HEK293 (cell line): Measurements from ENCODE around the gene FOXN4.

ENCODE experiments used
- CTCF ChIA-PET: fragments of 350-600 bp; formaldehyde crosslinking; extraction: SDS; loops from one replicate; lab custom pipeline; 2021; ENCODE audit warnings: antibody characterized with exemption; lab: Yijun Ruan, JAX
- POLR2A ChIA-PET: fragments of 300-600 bp; formaldehyde crosslinking; extraction: SDS; loops from one replicate; lab custom pipeline; 2020; ENCODE audit warnings: antibody characterized with exemption, inconsistent platforms; lab: Yijun Ruan, JAX
- H3K27ac ChIP-seq: fragments of 200-500 bp; sonication (Bioruptor generic); 2 replicates; pipeline ENCODE4 v1.5.1; 2014; ENCODE audit warnings: low read depth, low read length, control low read depth, inconsistent platforms; ENCODE audit errors: extremely low read depth
- H3K36me3 ChIP-seq, 2 experiments: fragments of 200-500 bp in 1 of 2; sonication (Bioruptor generic) in 1 of 2; 1 replicate in 1 of 2; 2 replicates in 1 of 2; pipeline ENCODE4 v1.5.1; 2014 to 2017; ENCODE audit warnings: inconsistent platforms in 2 of 2, low read length in 2 of 2; ENCODE audit not compliant: control insufficient read depth in 2 of 2, insufficient read depth in 1 of 2
- H3K4me1 ChIP-seq: fragments of 200-500 bp; sonication (Bioruptor generic); 2 replicates; pipeline ENCODE4 v1.5.1; 2014; ENCODE audit warnings: mild to moderate bottlenecking, low read length, inconsistent platforms; ENCODE audit not compliant: control insufficient read depth, insufficient read depth
- H3K4me3 ChIP-seq: 2 replicates; pipeline ENCODE4 v1.5.1; 2011; ENCODE audit warnings: low read depth, mild to moderate bottlenecking, control low read depth, low read length, moderate library complexity
- H3K9me3 ChIP-seq: fragments of 200-500 bp; sonication (Bioruptor generic); 2 replicates; pipeline ENCODE4 v1.5.1; 2014; ENCODE audit warnings: low read depth, low read length, inconsistent platforms; ENCODE audit not compliant: control insufficient read depth, insufficient read depth
- KLF8 ChIP-seq: fragments of 450-650 bp; formaldehyde crosslinking; IDR thresholded peaks from 2 replicates; pipeline ENCODE4 v1.5.1; 2016; ENCODE audit warnings: missing biosample characterization, missing genetic modification characterization
- KLF9 ChIP-seq: fragments of 450-650 bp; formaldehyde crosslinking; IDR thresholded peaks from 2 replicates; pipeline ENCODE4 v1.5.1; 2016; ENCODE audit warnings: missing biosample characterization, missing genetic modification characterization, low read depth
- MZF1 ChIP-seq: fragments of 450-650 bp; formaldehyde crosslinking; IDR thresholded peaks from 2 replicates; pipeline ENCODE4 v1.5.1; 2017; ENCODE audit warnings: missing biosample characterization, missing genetic modification characterization, borderline replicate concordance
- OVOL3 ChIP-seq: fragments of 450-650 bp; formaldehyde crosslinking; IDR thresholded peaks from 2 replicates; pipeline ENCODE4 v1.5.1; 2016; ENCODE audit warnings: missing biosample characterization, missing genetic modification characterization
- TCF7L2 ChIP-seq: IDR thresholded peaks from 2 replicates; pipeline ENCODE4 v1.6.1; 2011; ENCODE audit warnings: low read depth, mild to moderate bottlenecking, inconsistent platforms, low read length, moderate library complexity, borderline replicate concordance
- TSHZ1 ChIP-seq: fragments of 450-650 bp; formaldehyde crosslinking; IDR thresholded peaks from 2 replicates; pipeline ENCODE4 v1.5.1; 2016; ENCODE audit warnings: missing biosample characterization, missing genetic modification characterization, borderline replicate concordance
- ZEB2 ChIP-seq: fragments of 450-650 bp; formaldehyde crosslinking; IDR thresholded peaks from 2 replicates; pipeline ENCODE4 v1.5.1; 2016; ENCODE audit warnings: missing biosample characterization, missing genetic modification characterization
- ZNF112 ChIP-seq: fragments of 450-650 bp; formaldehyde crosslinking; IDR thresholded peaks from 2 replicates; pipeline ENCODE4 v1.5.0; 2017; ENCODE audit warnings: missing biosample characterization, missing genetic modification characterization
- ZNF132 ChIP-seq: fragments of 450-650 bp; formaldehyde crosslinking; IDR thresholded peaks from 2 replicates; pipeline ENCODE4 v1.5.1; 2017; ENCODE audit warnings: missing biosample characterization, missing genetic modification characterization, borderline replicate concordance
- ZNF146 ChIP-seq: fragments of 450-650 bp; formaldehyde crosslinking; IDR thresholded peaks from 2 replicates; pipeline ENCODE4 v1.5.1; 2016; ENCODE audit warnings: missing biosample characterization, missing genetic modification characterization
- ZNF148 ChIP-seq: fragments of 450-650 bp; formaldehyde crosslinking; IDR thresholded peaks from 2 replicates; pipeline ENCODE4 v1.5.0; 2017; ENCODE audit warnings: missing biosample characterization, missing genetic modification characterization, borderline replicate concordance
- ZNF239 ChIP-seq: fragments of 450-650 bp; formaldehyde crosslinking; IDR thresholded peaks from 2 replicates; pipeline ENCODE4 v1.5.1; 2016; ENCODE audit warnings: missing biosample characterization, missing genetic modification characterization
- ZNF366 ChIP-seq: fragments of 450-650 bp; formaldehyde crosslinking; conservative IDR thresholded peaks from 2 replicates; pipeline ENCODE4 v1.5.1; 2016; ENCODE audit warnings: missing biosample characterization, missing genetic modification characterization
- ZNF580 ChIP-seq: fragments of 450-650 bp; formaldehyde crosslinking; IDR thresholded peaks from 2 replicates; pipeline ENCODE4 v1.5.1; 2016; ENCODE audit warnings: missing biosample characterization, missing genetic modification characterization
- ZNF610 ChIP-seq: fragments of 450-650 bp; formaldehyde crosslinking; IDR thresholded peaks from 2 replicates; pipeline ENCODE4 v1.5.1; 2016; ENCODE audit warnings: missing biosample characterization, missing genetic modification characterization, borderline replicate concordance
- ZNF621 ChIP-seq: fragments of 450-650 bp; formaldehyde crosslinking; IDR thresholded peaks from 2 replicates; pipeline ENCODE4 v1.5.1; 2017; ENCODE audit warnings: missing biosample characterization, missing genetic modification characterization
- ZNF639 ChIP-seq: fragments of 450-650 bp; formaldehyde crosslinking; IDR thresholded peaks from 2 replicates; pipeline ENCODE4 v1.5.1; 2016; ENCODE audit warnings: missing biosample characterization, missing genetic modification characterization
- ZNF670 ChIP-seq: fragments of 450-650 bp; formaldehyde crosslinking; IDR thresholded peaks from 2 replicates; pipeline ENCODE4 v1.5.1; 2016; ENCODE audit warnings: missing biosample characterization, missing genetic modification characterization, low read depth

Gene FOXN4

GRCh38 chr12:109281452-109281851 is 27.6 kb downstream of the FOXN4 start:
- Histone ChIP-seq H3K9me3 (no peaks in the 10 kb centered on the region), H3K4me1 (no peaks in the 10 kb centered on the region), H3K4me3 (no peak overlapping the region), H3K36me3 (peaks cover 0 to 6% of the 10 kb centered on the region in 2 experiments; a peak in 2 of 3 replicates), H3K27ac (no peak overlapping the region)
- TF ChIP-seq ZNF670 (tag by site-specific recombination) (no peak), TSHZ1 (no peak), ZNF639 (tag by site-specific recombination) (no peak), OVOL3 (tag by site-specific recombination) (no peak)
- ChIA-PET POLR2A (interaction anchor here (1.2 kb wide), 1 partner anchor 28 kb away, joined by 3 read pairs; the partner anchor contains the start of gene FOXN4), CTCF (no interaction called here)

- POLR2A ChIA-PET = no interaction called here
- CTCF ChIA-PET = interaction anchor here (0.6 kb wide), 2 partner anchors 10 to 19 kb away, joined by 3 to 4 read pairs; no protein-coding TSS in a partner anchor
- Histone ChIP-seq H3K27ac (no peak overlapping the region), H3K4me3 (no peak overlapping the region), H3K4me1 (no peaks in the 10 kb centered on the region), H3K9me3 (no peaks in the 10 kb centered on the region), H3K36me3 (peaks cover 0 to 2% of the 10 kb centered on the region in 2 experiments; a peak in 1 of 3 replicates)
- TF ChIP-seq ZNF621 (tag by site-specific recombination) (no peak), ZNF610 (no peak), ZNF148 (tag by site-specific recombination) (no peak), ZNF146 (tag by site-specific recombination) (no peak), KLF8 (tag by site-specific recombination) (no peak), ZNF580 (tag by site-specific recombination) (no peak), MZF1 (tag by site-specific recombination) (no peak), KLF9 (tag by site-specific recombination) (no peak), ZNF112 (tag by site-specific recombination) (no peak), ZNF239 (tag by site-specific recombination) (no peak)
Measured at GRCh38 chr12:109279525-109279924, 29.6 kb downstream of the FOXN4 start.

GRCh38 chr12:109278912-109279311 is 30.2 kb downstream of the FOXN4 start:
- H3K27ac ChIP-seq = no peak overlapping the region
- TF ChIP-seq ZNF132 (tag by site-specific recombination) = no peak
- TF ChIP-seq TCF7L2 = no peak
- TF ChIP-seq ZNF366 (tag by site-specific recombination) = no peak
- TF ChIP-seq ZEB2 (tag by site-specific recombination) = no peak
- ChIA-PET CTCF (interaction anchor here (0.6 to 1.9 kb wide), 2 partner anchors 11 to 15 kb away, joined by 3 to 14 read pairs; no protein-coding TSS in a partner anchor), POLR2A (no interaction called here)
- H3K9me3 ChIP-seq = no peaks in the 10 kb centered on the region
- H3K4me3 ChIP-seq = no peak overlapping the region
- no peaks in the 10 kb centered on the region for H3K4me1 ChIP-seq
- H3K36me3 ChIP-seq = no peaks in the 10 kb centered on the region
